HG03442 (cell line): Measurements from ENCODE around the gene TMEM225B.
"Not testable (repeated sequence)": the region's sequence is repeated elsewhere in the genome, so short reads cannot be mapped to it uniquely, and the experiment has no call there.

ENCODE experiments used
- ATAC-seq: cut with Tn5 transposase; IDR thresholded peaks from one replicate; pipeline ENCODE4 v1.9.1; 2021; ENCODE audit warnings: mild to moderate bottlenecking, moderate library complexity; ENCODE audit not compliant: unreplicated experiment

TMEM225B gene

GRCh38 chr7:99579281-99579955 is 18.6 kb upstream of the TMEM225B start:
- ATAC-seq, result no peak

- no peak for ATAC-seq
Measured at GRCh38 chr7:99579956-99580777, 17.9 kb upstream of the TMEM225B start.

DNA sequence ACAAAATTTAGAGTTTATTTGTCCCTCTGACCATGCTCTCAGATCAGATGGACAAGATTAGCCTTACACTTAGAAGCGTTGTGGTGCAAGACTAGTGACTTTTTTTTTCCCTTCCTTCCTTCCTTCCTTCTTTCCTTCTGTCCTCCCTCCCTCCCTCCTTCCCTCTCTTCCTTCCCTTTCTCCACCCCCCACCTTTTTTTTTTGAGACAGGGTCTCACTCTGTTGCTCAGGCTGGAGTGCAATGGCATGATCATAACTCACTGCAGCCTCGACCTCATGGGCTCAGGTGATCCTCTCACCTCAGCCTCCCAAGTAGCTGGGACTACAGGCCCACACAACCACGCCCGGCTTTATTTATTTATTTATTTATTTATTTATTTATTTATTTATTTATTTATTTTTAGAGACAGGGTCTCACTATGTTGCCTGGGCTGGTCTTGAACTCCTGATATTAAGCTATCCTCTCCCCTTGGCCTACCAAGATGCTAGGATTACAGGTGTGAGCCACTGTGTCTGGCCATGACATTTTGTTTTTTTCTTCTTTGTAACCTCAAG is 17.2 kb upstream of the TMEM225B start:
- not testable (repeated sequence) for ATAC-seq

GRCh38 chr7:99588868-99589267 is 9.2 kb upstream of the TMEM225B start:
- ATAC-seq, result no peak

- no peak for ATAC-seq
Measured at GRCh38 chr7:99594948-99595745, 2.9 kb upstream of the TMEM225B start.

- ATAC-seq, result no peak
Measured at GRCh38 chr7:99596408-99596955, 1.6 kb upstream of the TMEM225B start.

DNA sequence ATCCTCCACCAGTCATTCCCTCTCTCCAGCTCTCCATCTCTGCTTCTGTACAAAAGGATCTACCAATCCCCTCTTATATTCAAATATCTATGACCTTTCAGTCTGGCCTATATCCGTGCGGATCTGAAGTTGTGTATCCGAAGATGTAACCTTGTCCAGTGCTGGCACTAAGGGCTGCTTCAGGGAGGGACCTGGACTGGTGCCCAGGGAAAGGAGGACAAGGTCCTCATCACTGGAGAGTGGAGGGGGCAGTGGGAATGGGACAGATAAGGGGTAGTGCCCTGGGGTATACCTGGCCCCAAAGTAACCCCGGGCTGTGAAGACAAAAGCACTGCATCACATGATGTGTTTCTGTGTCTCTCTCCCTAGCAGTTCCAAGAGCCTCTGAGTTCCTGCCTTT is 1.8 kb downstream of the TMEM225B start:
- ATAC-seq, result no peak

GRCh38 chr7:99601656-99602310 is 3.7 kb downstream of the TMEM225B start:
- ATAC-seq, result no peak

DNA sequence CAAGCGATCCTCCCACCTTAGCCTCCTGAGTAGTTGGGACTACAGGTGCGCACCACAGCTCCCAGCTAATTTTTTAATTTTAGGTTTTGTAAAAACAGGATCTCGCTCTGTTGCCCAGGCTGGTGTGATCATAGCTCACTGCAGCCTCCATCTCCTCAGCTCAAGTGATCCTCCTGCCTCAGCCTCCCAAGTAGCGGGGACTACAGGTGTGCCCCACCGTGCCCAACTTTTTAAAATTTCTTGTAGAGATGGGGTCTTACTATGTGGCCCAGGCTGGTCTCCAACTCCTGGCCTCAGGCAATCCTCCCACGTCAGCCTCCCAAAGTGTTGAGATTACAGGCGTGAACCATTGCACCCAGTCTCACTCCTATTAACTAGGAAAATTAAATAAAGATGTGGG is 7.5 kb downstream of the TMEM225B start:
- ATAC-seq, result no peak

DNA sequence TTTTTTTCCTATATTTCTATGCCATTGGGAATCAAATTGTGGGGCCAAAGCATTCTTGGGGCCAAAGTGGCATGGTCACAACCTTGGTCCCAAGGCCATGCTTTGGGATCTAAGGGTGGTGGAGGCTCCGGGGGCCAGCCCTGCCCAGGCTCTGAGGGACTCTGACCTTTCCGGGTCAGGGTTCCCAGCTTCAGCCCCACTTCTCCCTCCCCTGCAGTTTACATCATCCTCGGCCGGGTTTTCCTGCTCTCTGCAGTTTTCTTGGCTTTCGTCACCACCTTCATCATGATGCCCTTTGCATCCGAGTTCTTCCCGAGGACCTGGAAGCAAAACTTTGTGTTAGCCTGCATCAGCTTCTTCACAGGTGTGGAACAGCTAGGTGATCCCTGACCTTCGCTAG is 8.5 kb downstream of the TMEM225B start:
- ATAC-seq, result no peak

DNA sequence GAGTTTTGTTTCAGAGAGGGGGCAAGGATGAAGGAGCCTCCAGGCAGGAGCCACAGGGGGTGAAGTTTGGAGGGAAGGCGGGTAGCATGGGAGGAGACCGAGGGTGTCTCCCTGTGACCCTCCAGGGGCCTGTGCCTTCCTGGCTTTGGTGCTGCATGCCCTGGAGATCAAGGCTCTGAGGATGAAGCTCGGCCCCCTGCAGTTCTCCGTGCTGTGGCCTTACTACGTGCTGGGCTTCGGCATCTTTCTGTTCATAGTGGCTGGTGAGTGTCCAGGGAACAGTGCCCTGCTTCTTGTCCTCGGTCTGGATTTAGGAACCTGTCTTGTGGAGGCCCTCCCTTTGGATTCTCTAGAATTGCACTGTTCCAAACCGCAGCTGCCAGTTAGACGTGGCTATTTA is 9.5 kb downstream of the TMEM225B start:
- ATAC-seq, result no peak

DNA sequence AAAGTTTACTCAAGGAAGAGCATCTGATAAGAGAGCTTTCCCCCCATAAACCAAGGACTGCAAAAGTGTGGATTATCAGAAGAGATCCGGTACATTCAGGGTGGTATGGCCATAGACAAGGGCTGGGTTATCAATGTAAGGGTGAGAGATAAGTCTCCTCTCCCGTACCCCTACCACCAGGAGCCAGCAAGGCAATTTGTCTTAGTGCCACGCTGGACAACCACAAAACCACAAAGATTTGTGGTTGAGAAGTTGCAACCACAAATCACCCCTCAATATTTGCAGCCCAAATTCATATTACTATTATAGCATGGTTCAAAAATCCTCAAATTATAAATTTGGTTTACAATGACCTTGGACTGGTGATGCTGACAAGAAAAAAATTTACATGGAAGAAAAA is 16.4 kb downstream of the TMEM225B start:
- ATAC-seq, result no peak

DNA sequence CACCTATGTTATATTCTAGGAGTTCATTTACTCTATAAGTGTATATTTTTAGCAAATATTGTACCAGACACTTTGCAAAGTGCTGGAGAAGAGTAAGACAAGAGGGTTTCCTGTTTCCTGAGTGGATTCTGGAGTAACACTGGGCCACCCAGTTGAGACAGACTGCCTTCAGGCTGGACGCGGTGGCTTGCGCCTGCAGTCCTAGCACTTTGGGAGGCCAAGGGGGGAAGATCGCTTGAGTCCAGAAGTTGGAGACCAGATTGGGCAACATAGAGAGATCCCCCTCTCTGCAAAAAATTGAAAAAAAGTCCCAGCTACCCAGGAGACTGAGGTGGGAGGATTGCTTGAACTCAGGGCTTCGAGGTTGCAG is 17.9 kb downstream of the TMEM225B start:
- no peak for ATAC-seq

GRCh38 chr7:99616359-99617191 is 18.5 kb downstream of the TMEM225B start, which contains the start of gene ZSCAN25:
ZSCAN25 (plus strand) TSS chr7:99616946; CDS start chr7:99619607, 2,661 bp downstream.
- peak; percentile 88 for ATAC-seq

GRCh38 chr7:99617192-99617781 is 19.2 kb downstream of the TMEM225B start:
- ATAC-seq, result no peak

DNA sequence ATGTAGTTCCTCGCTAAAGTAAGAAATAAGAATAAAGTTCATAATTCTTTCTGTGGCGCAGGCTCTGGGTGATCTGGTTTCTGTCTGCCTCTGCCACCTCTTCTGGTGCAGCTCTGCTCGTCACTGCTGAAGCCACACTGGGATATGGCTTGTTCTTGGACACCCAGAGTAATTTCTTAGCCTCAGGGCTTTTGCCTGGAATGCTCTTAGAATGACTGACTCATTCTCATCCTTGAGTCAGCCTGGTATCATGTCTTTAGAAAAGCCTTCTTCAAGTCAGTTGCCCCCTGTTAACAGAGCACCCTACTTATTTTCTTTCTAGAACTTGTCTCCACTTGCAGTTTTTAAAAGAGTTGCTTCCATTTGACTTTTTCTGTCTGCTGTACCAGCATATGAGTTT is 20.7 kb downstream of the TMEM225B start:
- no peak for ATAC-seq

- no peak for ATAC-seq
Measured at GRCh38 chr7:99619571-99620130, 21.6 kb downstream of the TMEM225B start.

DNA sequence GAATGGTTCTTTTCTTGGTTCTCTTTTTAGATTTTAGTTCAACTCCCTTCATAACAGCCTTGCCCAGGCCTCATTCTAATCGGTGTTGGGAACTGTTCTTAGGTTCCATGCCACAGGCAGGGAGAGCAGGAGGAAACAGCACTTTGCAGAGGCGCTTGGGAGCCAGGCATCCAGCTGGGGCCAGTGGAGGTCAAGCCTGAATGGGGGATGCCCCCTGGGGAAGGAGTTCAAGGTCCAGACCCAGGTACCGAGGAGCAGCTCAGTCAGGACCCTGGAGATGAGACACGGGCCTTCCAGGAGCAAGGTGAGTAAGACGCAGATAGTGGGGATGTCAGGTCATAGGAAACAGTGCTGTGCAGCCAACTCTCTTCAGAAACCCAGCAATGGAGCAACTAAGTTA is 23.2 kb downstream of the TMEM225B start:
- ATAC-seq, result no peak

DNA sequence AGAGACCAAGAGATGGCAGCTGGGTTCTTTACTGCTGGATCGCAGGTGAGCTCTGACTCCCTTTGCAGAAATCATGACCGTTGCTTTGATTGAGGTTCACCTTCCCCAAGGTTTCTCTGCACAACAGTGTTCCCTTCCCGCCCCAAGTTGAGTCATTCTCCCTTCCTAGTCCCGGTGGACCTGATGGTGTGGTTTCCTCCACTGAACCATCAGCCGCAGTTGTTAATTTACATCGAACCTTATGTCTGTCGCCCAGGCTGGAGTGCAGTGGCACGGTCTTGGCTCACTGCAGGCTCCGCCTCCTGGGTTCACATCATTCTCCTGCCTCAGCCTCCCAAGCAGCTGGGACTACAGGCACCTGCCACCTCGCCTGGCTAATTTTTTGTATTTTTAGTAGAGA is 24.5 kb downstream of the TMEM225B start:
- ATAC-seq, result no peak
